SK-N-DZ (cell line): ENCODE measurements around the gene RREB1.

Experiments
- DNase-seq: peaks from one replicate; pipeline ENCODE4 v3.0.0-alpha.2; 2015; ENCODE audit warnings: low spot score

Gene RREB1

DNA sequence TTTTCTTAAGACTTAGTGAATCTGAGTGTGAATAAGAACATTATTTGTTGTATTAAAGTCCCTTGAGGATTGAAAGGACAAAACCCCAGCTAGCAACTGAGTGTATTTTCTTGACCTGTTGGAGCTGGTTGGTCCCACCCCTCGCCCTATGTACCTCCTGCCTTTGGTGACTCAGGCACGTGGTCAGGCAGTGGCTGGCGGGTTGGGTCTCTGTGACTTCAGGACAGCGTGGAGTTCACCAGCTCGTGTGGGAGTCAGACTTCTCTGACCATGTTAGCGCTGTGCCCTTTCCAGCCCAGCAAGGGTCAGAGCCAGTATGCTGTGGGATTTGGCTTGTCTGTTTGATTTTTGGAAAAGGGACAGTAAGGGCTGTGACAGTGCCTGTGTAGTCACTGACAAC lies 111.5 kb downstream of the RREB1 start:
- no peak for DNase-seq

DNA sequence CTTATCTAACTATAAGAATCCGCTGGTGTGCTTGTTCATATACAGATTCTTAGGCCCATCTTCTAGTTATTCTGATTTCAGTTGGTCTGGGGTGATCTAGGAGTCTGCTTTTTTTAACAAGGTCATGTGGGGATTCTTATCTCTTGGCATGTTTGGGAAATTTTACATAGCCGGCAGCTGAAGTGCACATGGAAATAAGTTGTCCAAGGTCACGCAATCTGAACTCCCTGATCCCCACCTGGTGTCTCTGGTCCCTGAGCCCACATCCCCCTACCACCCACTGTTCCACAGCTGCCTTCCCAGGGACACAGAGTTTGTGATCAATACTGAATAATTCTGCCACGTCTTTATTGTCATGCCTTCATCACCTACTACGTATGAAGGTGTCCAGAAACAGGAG lies 114.4 kb downstream of the RREB1 start:
- DNase-seq, result no peak

DNA sequence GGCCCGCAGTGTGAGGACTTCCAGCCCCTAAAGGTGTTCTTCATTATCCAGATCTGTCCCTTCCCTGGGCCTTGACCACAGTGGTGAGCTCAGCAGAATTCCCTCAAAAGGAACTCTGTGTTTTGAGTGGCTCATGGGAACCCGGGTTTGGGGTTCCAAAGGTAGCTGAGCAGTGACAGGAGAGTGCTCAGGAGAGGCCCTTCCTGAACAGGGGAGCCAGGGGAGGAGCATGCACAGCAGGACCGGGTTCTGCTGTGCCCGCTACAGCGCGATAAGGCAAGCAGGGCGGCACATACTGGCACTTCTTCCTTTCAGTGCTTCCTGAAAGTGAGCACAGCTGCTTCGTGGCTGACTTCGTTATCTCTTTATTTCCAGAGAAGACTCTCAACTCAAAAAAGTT lies 117.0 kb downstream of the RREB1 start:
- DNase-seq, result no peak

DNA sequence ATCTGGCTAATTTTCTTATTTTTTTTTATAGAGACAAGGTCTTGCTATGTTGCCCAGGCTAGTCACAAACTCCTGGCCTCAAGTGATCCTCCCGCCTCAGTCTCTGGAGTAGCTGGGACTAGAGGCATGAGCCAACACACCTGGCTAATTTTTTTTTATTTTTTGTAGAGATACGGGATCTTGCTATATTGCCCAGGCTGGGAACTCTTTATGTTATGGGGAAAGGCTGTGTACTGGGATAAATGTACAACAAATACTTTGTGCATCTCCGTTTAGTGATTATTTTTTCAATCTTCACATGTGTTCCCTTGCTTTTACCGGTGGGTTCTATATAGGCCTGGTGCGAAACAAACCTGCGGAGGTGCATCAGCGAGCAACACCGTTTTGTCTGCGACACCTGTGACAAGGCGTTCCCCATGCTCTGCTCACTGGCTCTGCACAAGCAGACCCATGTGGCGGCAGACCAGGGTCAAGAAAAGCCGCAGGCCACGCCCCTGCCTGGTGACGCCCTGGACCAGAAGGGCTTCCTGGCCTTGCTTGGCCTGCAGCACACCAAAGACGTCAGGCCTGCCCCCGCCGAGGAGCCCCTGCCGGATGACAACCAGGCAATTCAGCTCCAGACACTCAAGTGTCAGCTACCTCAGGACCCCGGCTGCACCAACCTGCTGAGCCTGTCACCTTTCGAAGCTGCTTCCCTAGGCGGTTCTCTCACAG lies 121.1 kb downstream of the RREB1 start:
- peak; percentile 16 for DNase-seq

DNA sequence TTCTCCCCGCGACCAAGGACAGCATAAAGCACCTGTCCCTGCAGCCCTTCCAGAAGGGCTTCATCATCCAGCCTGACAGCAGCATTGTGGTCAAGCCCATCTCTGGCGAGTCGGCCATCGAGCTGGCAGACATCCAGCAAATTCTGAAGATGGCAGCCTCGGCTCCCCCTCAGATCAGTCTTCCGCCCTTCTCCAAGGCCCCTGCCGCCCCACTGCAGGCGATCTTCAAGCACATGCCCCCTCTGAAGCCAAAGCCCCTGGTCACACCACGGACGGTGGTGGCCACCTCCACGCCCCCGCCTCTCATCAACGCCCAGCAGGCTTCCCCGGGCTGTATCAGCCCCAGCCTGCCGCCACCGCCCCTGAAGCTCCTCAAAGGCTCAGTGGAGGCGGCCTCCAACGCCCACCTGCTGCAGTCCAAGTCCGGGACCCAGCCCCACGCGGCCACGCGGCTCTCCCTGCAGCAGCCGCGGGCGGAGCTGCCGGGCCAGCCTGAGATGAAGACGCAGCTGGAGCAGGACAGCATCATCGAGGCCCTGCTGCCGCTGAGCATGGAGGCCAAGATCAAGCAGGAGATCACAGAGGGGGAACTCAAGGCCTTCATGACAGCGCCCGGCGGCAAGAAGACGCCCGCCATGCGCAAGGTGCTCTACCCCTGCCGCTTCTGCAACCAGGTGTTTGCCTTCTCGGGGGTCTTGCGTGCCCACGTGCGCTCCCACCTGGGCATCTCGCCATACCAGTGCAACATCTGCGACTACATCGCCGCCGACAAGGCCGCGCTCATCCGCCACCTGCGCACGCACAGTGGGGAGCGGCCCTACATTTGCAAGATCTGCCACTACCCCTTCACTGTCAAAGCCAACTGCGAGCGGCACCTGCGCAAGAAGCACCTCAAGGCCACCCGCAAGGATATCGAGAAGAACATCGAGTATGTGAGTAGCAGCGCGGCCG lies 121.9 kb downstream of the RREB1 start:
- no peak for DNase-seq

DNA sequence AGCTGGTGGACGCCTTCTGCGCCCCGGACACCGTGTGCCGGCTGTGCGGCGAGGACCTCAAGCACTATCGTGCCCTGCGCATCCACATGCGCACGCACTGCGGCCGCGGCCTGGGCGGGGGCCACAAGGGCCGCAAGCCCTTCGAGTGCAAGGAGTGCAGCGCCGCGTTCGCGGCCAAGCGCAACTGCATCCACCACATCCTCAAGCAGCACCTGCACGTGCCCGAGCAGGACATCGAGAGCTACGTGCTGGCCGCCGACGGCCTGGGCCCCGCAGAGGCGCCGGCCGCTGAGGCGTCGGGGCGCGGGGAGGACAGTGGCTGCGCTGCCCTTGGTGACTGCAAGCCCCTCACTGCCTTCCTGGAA lies 122.5 kb downstream of the RREB1 start:
- no peak for DNase-seq

DNA sequence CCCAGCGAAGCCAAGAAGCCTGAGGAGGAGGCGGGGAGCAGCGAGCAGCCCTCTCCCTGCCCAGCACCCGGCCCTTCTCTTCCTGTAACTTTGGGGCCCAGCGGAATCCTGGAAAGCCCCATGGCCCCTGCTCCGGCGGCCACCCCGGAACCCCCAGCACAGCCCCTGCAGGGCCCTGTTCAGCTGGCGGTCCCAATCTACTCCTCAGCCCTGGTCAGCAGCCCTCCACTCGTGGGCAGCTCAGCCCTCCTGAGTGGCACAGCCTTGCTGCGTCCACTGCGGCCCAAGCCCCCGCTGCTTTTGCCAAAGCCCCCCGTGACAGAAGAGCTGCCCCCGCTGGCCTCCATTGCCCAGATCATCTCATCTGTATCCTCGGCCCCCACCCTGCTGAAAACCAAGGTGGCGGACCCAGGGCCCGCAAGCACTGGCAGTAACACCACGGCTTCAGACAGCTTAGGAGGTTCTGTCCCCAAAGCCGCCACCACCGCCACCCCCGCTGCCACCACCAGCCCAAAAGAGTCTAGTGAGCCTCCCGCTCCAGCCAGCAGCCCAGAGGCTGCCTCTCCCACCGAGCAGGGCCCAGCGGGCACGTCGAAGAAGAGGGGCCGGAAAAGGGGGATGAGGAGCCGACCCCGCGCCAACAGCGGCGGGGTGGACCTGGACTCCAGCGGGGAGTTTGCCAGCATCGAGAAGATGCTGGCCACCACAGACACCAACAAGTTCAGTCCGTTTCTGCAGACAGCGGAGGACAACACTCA lies 123.4 kb downstream of the RREB1 start:
- DNase-seq, result no peak

DNA sequence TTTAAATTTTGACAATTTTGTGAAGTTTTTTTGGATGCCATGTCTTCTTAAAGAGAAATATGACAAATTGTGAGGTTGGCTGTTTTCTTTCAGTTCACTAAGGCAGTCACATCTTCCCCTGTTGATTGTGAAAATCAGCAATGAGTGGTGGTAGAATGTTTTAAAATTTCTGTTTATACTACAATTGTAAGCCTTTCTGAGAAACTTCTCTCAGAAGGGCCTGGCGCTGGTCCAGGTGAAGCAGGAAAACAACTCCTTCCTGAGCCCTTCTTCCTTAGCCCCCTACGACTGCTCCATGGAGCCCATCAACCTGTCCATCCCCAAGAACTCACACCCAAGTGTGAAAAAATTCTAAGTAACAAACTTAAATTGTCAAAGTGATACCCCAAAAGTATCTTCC lies 124.6 kb downstream of the RREB1 start:
- DNase-seq, result no peak

DNA sequence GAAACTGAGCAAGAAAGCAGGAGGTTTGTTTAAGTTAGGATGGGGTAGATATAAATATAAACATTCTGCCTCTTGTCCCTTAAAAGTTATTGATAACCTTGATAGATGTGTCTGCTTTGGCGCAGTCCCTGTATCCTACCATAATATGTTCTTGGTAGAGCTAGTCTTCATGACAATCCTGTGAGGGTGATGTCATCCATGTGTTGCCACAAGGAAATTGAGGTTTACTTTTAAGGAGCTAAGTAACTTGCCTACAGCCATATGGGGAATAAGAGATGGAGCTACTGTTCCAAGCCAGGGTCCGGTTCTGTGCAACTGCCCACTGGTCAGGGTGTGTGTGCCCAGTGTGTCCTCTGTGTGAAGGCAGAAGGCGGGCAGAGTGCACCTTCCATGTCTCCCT lies 126.8 kb downstream of the RREB1 start:
- no peak for DNase-seq

DNA sequence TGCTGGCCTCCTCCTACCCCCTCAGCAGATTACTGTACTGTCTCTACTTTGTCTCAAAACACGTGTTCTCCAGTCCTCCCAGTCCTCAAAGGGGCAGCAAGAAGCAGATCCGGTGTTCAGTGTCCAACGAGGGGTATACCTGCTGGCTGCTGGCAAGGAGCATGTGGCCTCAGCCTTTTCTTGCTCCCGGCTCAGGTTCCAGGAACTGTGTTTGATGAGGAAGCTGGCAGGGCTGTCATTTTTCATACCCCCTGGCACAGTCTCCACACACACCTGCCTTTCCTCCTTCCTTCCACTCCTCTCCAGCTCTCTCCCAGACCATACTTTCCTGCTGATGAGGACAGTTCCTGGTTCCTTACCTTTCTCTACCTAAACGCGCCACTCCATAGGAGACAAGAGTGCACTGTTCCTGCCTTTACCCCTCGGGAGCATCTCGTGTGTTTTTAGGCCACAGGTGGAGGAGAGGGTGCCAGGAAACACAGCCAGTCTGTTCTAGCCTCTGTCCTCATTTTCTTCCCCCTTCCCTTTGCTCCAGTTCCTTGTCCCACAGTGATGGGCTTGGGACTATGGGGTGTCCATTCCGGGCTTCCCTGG lies 128.0 kb downstream of the RREB1 start:
- no peak for DNase-seq

DNA sequence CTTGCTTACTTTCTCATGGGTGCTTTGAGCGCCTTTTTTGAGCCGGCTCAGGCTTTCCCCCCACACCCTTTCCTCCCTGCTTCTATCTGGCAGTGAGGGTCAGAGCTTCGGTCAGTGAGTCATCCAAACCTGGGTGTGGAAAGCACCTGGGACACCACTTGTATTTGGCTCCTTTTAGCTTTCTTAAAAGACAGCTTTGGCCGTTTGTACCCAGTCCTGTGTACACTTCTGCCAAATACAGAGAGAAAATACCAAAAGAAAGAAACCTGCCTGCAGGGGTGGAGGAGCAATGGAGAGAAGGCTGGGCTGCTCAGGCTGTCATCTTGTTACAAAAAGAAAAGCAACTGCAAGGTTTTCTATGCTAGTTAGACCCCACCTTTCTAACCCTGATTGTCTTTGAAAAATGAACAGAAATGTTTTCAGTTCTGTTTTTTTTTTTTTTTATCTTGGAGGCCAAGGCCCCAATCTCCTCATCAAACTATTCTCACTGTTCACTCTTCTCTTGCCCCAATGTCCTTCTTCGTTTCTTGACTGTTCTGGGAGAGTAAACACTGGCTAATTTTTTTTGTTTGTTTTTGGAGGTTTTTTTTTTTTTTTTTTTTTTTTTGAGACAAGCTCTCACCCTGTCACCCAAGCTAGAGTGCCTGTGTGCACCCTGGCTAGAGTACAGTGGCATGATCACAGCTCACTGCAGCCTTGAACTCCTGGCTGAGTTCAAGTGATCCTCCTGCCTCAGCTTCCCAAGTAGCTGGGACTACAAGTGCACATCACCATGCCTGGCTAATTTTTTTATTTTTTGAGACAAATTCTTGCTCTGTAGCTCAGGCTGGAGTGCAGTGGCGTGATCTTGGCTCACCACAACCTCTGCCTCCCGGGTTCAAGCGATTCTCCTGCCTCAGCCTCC lies 128.8 kb downstream of the RREB1 start:
- DNase-seq, result no peak

DNA sequence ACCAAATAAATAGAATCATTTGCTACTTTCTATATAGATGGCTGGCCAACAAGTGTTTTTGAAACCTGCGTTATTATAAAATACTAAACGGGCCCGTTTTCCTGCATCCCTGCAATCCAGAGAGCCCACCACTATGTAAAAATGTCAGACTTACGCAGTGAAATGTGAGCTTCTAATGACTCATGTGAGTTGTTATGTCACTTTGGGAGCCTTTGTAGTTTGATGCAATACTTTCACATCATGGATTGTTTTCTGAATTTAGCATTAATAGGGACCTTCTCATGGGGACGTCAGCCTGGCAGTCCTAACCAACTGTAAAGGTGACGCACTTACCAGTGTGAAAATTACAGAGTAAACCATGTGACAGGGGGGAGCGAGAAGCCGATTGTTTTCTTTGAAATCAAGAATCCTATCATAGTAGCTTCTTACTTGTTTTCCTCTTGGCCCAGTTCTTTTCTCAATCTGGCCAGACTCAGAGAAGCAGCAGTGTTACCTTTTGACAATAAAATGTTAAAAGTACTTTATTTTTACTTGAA lies 130.0 kb downstream of the RREB1 start:
- no peak for DNase-seq

DNA sequence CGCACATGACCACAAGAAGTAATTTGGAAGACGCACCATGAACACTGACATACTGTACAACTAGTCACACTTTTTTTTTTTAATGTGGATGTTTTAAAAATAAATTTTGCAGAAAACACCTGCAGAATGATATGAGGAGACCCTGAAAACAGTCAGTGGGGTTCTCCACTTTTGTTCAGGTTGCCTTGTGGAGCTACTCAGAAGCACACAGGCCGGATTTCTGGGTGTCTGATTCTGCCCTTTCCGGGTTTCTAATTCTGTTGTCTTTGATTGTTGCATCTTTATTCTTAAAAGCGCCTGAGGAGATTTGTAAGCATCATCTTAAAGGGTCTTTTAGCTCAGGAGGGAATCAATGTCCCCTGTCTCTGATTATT lies 130.8 kb downstream of the RREB1 start:
- DNase-seq, result no peak

DNA sequence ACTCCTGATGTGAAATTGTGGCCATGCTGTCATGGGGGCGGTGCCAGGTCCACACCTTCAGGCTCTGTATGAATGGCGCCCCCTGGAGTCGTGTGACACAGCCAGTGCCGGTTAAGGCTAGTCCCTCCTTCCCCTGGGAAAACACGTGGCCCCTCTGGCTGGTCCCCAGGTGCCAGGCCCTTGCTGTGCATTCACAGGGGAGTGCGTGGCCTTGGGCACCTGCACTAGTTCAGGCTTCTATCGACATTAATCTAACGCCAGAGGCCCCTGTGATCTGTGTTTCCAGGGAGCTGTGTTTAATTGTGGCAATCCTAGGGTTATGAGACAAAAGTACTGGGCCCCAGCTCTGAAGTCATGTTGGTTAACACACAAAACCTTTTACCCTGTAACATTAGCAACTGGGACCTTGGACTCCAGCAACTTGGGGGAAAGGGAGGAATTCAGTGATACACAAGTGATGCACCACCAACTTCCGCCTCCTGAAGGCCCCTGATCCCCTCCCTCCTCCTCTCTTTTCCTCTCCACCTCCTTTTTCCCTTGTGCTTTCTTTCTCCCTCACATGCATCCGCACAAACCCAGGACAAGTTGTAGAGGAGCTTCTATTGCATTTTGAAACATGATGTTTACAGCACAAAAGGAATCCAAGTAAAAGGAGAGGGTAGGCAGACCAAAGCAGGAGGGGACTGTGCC lies 131.3 kb downstream of the RREB1 start:
- DNase-seq, result peak; percentile 58

DNA sequence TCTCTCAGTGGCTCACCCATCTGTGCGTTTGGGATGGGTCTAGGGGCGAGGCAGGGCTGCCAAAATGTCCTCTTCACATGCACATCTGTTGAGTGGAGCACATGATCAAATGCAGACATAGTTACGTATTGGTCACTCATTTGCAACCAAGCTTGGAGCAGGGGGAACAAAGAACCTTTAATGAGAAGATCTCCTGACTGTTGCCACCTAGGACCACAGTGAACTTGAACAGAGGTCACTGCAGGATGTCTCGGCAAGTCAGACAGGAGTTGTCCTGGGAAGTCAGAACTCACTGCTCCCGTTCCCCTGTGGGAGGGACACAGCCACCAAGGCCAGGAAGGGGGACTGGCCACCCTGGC lies 131.8 kb downstream of the RREB1 start:
- DNase-seq, result no peak

DNA sequence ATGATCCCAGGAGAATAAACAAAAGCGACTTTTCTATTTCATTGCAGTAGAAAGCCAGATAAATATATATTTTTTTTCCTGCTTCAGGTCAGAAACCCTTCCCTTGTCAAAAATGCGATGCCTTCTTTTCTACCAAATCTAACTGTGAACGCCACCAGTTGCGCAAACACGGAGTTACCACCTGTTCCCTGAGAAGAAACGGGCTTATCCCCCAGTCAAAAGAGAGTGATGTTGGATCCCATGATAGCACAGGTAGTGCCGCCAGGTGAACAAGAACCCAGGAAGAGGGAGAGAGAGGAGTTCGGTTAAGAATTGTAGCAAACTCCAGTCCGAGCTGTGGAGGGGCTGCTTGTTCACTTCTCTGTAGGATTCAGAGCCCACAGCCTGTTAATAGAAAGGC lies 132.6 kb downstream of the RREB1 start:
- no peak for DNase-seq

DNA sequence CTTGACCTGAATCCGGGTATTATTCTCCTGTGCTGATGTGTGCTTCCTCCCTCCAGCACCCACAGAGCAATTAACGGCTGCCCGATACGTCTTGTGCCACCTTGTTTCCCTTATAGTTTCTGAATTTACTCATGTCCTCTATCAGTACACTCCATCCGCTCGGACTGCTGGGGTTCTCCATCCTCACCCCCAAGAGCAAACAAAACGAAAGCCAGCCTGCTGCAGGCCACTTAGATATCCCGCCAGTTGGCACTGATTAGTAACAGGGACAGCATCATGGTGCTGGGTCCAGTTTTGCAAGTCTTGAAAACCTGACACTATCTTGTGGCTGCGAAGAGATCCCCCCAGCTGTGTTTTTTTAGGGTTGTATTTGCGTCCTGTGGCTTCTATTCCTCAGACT lies 133.4 kb downstream of the RREB1 start:
- no peak for DNase-seq

DNA sequence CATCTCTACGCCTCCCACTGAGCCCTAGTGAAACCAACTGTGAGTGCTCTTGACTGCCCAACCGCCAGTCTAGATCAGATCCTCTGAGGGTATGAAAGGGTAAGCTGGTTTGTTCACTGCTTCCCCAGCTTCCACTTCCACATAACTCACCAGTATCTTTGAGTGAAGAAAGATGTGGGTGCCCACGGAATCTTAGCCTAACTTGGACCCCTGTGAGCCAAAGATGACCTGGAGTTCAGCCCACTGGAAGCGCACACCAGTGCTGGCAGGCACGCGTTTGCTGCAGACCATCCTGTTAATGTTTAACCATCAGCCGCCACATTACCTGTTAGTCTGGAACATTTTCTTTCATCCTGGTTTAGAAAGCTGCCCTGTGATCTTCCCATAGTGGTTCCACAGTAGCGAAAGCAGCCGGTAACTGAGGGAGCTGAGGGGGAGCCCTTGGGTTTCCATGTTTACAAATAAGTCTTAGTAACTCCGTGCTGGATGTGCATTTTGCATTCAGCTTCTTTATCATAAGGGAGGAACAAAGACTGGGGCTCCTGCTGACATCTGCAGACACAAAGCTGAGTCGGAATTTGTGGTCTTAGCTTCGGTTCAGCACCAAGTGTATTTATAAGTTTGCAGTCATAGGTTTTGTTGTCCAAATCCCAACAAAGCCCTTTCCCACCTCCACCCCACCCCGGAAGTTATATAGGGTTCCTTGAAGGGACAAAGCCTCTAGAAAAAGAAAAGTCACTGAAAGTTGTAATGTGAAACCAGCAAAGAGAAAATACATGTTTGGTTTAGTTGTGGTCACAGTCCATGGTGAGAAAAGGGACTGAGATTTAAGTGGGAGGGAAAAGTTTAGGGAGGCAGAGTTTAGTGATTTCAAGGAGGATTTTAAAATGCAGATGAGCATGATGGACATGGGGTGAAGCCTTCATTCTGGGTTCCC lies 134.2 kb downstream of the RREB1 start:
- DNase-seq, result no peak

DNA sequence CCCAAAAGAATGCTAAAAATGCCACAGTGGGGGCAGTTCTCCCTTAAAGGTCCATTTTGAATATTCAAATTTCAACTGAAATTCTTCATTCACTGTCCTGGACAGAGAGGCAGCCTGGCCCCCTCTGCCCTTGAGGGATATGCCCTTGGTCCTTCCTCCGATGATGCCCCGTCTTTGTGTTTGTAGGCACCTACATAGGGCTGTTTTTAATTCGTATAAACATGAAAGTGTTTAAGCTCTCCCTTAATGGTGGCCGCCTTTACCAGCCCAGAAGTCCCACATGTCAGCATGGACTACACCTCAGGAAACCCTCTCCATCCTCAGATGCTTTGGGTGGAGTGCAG lies 135.0 kb downstream of the RREB1 start:
- DNase-seq, result no peak
